ENCODE results near the gene OXER1.

The OXER1 gene

GRCh38 chr2:42771546-42772153, 7.7 kb upstream of the OXER1 start:
- Histone ChIP-seq H3K4me2 (ENCODE audit: low read length) (no peak overlapping the region), H3K9ac (no peak overlapping the region), H3K9me3 (ENCODE audit: control insufficient read depth, low read length) (no peaks in the 10 kb centered on the region), H3K27me3 (ENCODE audit: control insufficient read depth, insufficient read depth, low read length) (no peaks in the 10 kb centered on the region), H3K36me3 (ENCODE audit: control insufficient read depth, insufficient read depth, low read length) (no peaks in the 10 kb centered on the region), H3K27ac (no peak overlapping the region), H3K4me1 (no peaks in the 10 kb centered on the region), H2AFZ (no peak overlapping the region), H3K4me3 (ENCODE audit: low read depth, low read length) (no peak overlapping the region), H3K79me2 (no peaks in the 10 kb centered on the region)
- TF ChIP-seq CTCF (IDR thresholded peaks at IDR 0.05): no peak

GRCh38 chr2:42770288-42771131, 6.6 kb upstream of the OXER1 start:
- Histone ChIP-seq H3K36me3 (ENCODE audit: control insufficient read depth, insufficient read depth, low read length) (no peaks in the 10 kb centered on the region), H3K4me3 (ENCODE audit: low read depth, low read length) (no peak overlapping the region), H3K27ac (no peak overlapping the region), H3K4me1 (no peaks in the 10 kb centered on the region), H2AFZ (no peak overlapping the region), H3K9ac (no peak overlapping the region), H3K4me2 (ENCODE audit: low read length) (no peak overlapping the region), H3K27me3 (ENCODE audit: control insufficient read depth, insufficient read depth, low read length) (no peaks in the 10 kb centered on the region), H3K79me2 (no peaks in the 10 kb centered on the region), H3K9me3 (ENCODE audit: control insufficient read depth, low read length) (no peaks in the 10 kb centered on the region)
- peak; percentile 11 for TF ChIP-seq CTCF (IDR thresholded peaks at IDR 0.05)

GRCh38 chr2:42769583-42770287, 5.8 kb upstream of the OXER1 start:
- no peaks in the 10 kb centered on the region for H3K27me3 ChIP-seq (ENCODE audit: control insufficient read depth, insufficient read depth, low read length)
- no peak overlapping the region for H3K9ac ChIP-seq
- no peak overlapping the region for H3K27ac ChIP-seq
- H3K4me1 ChIP-seq: no peaks in the 10 kb centered on the region
- H3K79me2 ChIP-seq: no peaks in the 10 kb centered on the region
- no peaks in the 10 kb centered on the region for H3K9me3 ChIP-seq (ENCODE audit: control insufficient read depth, low read length)
- no peaks in the 10 kb centered on the region for H3K36me3 ChIP-seq (ENCODE audit: control insufficient read depth, insufficient read depth, low read length)
- no peak overlapping the region for H3K4me2 ChIP-seq (ENCODE audit: low read length)
- H2AFZ ChIP-seq: no peak overlapping the region
- no peak overlapping the region for H3K4me3 ChIP-seq (ENCODE audit: low read depth, low read length)
- TF ChIP-seq CTCF (IDR thresholded peaks at IDR 0.05): no peak

GRCh38 chr2:42768706-42769256, 4.8 kb upstream of the OXER1 start:
- Histone ChIP-seq H3K36me3 (ENCODE audit: control insufficient read depth, insufficient read depth, low read length) (no peaks in the 10 kb centered on the region), H3K27me3 (ENCODE audit: control insufficient read depth, insufficient read depth, low read length) (no peaks in the 10 kb centered on the region), H2AFZ (no peak overlapping the region), H3K79me2 (no peaks in the 10 kb centered on the region), H3K4me2 (ENCODE audit: low read length) (no peak overlapping the region), H3K27ac (no peak overlapping the region), H3K4me1 (no peaks in the 10 kb centered on the region), H3K9me3 (ENCODE audit: control insufficient read depth, low read length) (no peaks in the 10 kb centered on the region), H3K9ac (no peak overlapping the region), H3K4me3 (ENCODE audit: low read depth, low read length) (no peak overlapping the region)
- no peak for TF ChIP-seq CTCF (IDR thresholded peaks at IDR 0.05)
